HG02943 (cell line): Measurements from ENCODE around the gene BCL11B.

Source experiments
- ATAC-seq: cut with Tn5 transposase; IDR thresholded peaks from one replicate; pipeline ENCODE4 v1.9.1; 2021; ENCODE audit warnings: mild to moderate bottlenecking, low read depth, moderate library complexity; ENCODE audit not compliant: unreplicated experiment

BCL11B gene

GRCh38 chr14:99226687-99227086 lies 45.3 kb downstream of the BCL11B start:
- ATAC-seq, result no peak

DNA sequence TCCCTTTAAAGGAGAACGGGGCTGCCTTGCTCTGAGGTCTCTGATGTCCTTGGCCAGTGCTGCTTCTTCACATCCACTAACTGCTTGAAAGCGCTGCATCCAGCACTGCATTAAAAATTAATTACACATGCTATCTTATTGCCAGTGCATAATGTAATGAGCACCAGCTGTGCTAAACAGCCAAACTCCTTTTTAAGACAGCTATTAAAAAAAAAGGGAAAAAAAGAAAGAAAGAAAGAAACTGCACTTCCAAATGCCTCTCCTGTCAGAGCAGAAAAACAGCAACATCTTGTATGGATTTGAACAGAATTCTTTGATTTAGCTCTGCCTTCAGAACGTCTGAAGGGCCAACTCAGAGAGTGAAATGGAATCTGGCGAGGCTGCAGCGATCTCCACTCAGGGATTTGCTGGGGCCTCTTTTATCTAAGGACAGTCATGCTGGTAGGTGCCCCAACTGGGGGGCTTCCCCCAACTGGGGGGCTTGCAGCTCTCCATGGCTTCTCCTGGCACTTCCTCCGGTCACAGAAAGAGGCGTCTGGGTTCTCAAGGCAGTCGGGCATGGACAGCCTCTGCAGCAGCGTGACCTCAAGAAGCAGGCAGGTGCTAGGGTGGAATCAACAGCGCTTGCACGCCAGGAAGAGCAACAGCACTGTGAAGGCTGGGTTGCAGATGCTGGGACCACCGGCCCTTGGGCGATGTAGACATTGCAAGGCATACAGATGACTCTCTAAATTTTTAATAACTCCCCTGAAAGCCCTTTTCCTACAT lies 46.4 kb downstream of the BCL11B start:
- no peak for ATAC-seq

GRCh38 chr14:99224948-99225347 lies 47.0 kb downstream of the BCL11B start:
- no peak for ATAC-seq

GRCh38 chr14:99224116-99224910 lies 47.7 kb downstream of the BCL11B start:
- ATAC-seq, result no peak

GRCh38 chr14:99221445-99221844 lies 50.6 kb downstream of the BCL11B start:
- no peak for ATAC-seq

DNA sequence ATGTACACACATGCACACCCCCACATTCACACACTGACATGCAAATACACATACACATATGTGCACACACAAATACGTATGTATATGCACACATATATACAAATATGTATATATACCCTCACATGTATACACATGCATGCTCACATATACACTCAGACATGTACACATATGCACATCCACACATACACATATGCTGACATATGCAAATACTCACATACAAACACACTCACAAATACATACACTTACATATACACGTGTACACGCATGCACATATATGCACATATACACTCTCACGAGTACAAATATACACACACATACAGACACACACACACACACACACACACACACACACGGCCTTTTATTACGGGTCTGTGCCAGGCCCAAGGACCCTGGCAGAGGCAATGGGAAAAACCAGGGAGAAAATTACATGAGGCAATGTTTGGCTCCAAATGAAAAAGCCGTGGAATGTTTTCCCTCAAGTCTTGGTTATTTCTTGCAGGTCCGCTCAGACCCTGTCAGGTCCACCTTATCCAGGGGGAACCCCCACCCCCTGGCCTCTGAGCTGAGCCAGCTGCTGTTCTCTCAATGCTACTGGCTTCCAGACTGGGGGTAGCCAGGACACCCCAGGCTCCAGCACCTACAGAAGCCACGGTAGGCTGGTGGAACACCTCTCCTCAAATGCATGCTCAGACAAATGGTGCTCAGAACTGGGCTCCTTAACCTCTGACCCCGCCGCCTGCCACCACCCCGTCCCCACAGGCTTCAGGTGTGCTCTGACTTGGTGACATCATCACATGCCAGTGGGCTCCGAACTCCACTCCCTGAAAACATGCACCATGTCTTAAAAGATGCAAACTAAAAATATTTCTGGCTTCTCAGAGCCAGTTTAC lies 54.7 kb downstream of the BCL11B start:
- ATAC-seq, result no peak

DNA sequence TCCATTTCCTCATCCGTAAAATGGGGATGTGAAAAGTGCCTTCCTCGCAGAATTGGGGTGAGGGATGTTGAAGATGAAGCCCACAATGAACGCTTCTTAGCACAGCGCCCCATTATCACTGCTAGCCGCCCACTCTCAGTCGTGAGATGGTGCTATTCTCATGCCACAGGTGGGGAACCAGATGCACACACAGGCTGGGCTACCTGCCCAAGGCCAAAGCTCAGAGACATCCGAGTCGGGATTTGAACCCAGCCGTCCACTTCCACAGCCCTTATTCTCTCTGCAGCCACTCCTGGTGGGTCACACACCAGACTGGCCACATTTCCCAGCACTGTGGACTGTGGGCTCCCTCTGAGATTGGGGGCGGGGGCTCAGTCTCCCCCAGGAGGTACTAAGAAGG lies 55.8 kb downstream of the BCL11B start:
- ATAC-seq, result no peak

DNA sequence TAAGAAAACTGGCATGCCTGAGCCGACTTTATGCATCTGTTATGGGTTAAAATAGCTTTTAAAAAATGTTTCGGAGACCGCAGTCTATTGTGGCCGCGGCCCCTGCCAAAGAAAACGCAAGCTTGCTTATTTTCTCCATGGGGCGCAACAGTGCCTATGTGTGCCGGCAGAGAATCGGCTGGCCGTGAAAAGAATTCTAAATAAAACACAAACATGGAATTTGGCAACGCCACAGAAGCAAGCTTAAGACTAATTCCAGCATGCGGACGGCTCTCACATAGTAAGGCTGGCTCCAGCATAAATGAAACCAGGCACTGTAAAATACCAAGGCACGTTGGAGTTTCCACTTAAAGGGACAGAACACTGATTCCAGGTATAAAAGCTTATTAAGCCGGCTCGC lies 56.7 kb downstream of the BCL11B start:
- ATAC-seq, result no peak

GRCh38 chr14:99214701-99215100 lies 57.3 kb downstream of the BCL11B start:
- no peak for ATAC-seq

GRCh38 chr14:99213527-99213971 lies 58.4 kb downstream of the BCL11B start:
- ATAC-seq, result no peak

DNA sequence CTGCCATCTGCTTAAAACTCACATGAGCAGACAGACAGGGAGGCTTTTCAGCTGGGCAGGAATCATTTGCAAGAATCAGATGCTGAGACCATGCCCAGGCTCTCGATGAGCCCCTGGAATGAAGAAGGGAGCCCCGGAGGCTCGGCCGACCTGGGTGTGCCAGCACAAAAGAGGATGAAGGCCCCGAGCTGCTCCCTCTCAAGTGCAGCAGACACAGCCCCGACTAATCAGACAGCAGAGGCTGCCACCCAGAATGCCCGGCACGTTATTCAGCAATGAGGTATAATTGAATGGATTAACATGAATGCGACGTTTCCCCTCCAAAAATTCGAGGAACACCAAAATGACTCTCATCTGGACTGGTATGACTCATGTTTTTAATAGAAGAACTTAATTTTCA lies 58.9 kb downstream of the BCL11B start:
- no peak for ATAC-seq

DNA sequence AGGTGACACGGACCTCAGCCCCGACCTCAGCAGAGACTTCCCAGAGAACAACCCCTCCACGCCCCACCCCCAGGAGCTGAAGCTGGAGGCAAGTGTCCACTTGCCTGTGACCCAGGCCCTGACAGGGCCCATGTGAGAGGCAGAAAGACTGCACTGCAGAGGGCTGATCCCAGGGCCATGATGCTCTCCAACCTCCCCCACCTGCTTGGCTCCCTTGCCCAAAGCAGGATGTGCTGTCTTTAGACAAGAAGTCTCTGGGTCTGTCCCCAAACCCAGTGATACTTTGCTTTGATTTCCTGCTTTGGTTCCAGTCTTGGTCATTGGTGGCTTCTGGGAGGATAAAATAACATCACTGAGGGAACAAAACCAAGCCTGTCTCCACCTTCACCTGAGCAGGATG lies 59.4 kb downstream of the BCL11B start:
- no peak for ATAC-seq

DNA sequence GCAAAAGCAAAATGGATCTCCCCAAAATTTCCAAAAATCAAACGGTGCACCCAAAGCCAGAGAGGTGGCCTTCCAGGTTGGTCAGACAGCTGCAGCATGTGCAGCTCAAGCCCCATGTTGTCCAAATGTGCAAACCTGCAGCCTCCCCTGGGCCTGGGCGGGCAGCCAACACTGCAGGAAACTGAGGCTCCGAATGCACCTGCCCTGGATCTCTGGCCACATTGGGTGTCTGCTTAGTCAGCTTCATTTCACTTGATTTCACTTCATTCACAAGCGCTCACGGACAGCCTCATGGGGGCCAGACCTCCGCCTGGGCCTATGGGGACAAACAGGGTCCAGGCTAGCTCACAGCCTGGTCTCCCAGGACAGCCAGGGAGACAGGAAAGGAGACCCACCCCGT lies 59.8 kb downstream of the BCL11B start:
- no peak for ATAC-seq

DNA sequence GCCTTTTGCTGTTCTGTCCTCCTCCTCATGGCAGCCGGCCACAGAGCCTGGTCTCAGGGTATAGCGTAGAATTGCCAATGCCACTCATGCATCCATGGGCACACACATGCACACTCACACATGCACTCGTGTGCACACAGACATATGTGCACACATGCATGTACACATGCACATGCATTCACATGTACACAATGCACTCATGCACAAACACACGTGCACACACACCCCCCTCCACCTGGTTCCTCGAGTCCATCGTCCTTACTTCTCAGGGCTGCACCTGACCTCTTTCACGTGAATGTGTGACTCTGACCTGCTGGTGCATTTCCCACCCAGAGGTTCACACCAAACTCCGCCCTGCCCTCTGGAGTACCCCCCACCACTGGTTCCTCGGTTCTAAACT lies 60.6 kb downstream of the BCL11B start:
- ATAC-seq, result no peak

DNA sequence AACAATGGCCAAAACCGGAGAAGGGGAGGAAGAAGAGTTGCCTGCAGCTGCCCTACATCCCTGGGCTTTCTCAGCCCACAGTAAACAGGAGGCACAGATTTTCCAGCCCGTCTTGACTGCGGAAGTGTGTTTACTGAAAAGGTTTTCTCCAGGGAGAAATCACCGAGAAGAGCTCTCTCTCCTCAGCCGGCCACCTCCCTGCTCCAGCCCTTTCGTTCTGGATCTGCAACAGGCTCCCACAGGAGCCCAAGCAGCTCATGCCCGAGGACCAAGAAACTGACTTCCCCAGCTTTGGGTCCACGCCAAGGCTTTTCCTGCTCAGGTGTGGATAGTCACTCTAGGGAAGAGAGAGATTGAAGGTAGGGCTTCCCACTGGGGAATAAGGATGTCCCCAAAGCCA lies 61.7 kb downstream of the BCL11B start:
- ATAC-seq, result no peak

DNA sequence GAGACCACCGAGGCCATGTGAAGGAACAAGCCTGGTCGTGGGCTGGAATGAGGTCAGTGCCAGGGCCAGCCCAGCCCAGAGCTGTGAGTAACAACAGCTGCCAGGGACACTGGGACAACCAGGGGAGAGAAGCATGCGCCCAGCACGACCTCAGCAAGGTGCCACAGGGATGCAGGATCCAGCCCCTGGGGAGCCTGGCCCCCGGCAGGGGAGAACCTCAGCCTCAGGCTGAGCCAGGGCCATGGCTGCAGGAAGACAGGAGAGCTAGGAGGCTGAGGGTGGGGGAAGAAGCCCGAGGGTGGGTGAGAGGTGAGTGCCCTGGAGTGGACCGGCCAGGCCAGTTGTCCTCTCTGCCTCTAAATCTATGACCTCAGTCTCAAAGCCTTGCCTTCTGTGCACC lies 62.6 kb downstream of the BCL11B start:
- no peak for ATAC-seq

DNA sequence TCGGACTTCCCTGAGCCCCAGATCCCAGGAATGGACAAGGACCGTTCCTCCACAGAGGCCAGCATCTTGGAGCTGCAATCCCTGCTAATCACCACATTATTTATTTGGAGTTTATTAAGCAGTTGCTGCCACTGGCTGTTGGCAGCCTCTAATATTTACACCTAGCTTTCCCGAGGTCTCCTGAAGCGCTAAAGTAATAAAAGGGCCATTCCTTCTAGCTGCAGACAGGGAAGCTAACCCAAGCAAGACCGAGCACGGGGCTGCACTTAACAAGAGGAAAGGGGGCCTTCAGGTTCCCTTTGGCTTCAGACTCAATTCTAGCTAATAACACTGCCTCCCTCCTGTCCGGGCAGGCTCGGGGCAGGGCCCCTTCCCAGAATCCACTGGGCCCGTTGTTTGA lies 63.7 kb downstream of the BCL11B start:
- ATAC-seq, result no peak

DNA sequence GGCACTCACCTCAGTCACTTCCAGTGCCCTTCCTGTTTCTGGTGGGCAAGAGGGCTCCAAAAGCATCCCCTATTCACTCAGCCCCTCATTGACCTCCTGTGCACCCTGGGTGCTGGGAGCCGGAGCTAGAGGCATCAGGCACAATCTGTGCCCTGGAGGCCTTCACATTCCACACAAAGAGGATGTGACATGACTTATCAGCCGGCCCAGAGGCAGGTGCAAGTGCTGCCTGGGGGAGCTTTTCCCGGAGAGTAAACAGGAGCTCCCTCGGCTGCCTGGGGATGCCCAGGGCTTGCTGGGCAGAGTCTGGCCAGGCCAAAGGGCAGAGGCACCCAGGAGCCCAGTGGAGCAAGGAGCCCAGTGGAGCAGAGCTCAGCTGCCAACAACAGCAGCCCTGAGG lies 64.5 kb downstream of the BCL11B start:
- ATAC-seq, result no peak

DNA sequence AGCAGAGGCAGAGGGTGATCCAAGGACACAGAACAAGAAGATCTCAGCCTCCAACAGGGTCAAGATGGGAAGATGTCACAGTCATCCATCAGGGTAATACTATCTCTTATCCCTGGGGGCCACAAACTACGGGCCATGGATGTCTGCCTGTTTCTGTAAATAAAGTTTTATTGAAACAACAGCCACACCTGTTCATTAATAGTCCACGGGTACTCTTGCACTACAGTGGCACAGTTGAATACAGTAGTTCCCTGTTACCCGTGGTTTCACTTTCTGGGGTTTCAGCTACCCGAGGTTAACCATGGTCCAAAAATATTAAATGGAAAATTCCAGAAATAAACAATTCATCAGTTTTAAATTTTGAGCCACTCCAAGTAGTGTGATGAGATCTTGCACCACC lies 65.9 kb downstream of the BCL11B start:
- no peak for ATAC-seq

DNA sequence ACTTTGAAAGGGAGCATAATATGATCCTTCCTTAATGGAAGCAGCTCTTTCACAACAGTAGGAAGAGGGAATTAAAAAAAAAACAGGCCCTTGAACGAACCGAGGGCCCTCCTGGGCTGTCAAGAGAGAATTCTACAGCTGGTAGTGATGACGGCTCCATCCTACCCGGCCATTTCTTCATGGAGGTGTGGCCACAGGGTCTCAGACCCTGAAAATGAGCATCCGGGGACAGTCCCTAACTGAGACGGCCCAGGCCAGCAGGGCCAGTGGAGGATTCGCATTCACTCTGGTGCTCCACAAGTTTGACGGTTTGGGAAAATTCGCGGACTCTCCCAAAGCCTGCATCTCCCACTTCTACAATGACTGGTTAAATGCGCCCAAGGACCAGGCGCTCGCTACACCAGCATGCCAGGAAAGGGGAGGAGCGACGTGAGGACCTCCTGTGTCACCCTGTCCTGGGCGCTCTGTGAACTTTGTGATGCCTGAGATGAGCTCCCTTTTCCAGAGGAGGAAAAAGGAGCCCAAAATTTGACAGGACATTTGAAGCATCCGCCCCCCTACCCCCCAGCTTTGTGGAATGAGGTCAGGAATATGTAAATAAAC lies 66.8 kb downstream of the BCL11B start:
- ATAC-seq, result no peak

- ATAC-seq, result no peak
Measured at GRCh38 chr14:99203801-99204200, 68.2 kb downstream of the BCL11B start.
